MG63 (cell line): ENCODE measurements around the gene UBQLNL. TPM values are rescaled to one million over a fixed set of nuclear protein-coding genes. Genes with fewer than 3 reads are reported as not detected.
A peak's percentile ranks its signal among the peaks of the same experiment; 100 is the strongest.

Source experiments
- DNase-seq: peaks from one replicate; pipeline ENCODE4 v3.0.0-alpha.2; 2020
- H3K27me3 ChIP-seq: fragments of 250-450 bp; sonication (Bioruptor Pico); 2 replicates; pipeline ENCODE4 v1.5.1; 2020; ENCODE audit warnings: mild to moderate bottlenecking, moderate library complexity
- H3K36me3 ChIP-seq: fragments of 250-450 bp; sonication (Bioruptor Pico); 2 replicates; pipeline ENCODE4 v1.5.1; 2020; ENCODE audit warnings: mild to moderate bottlenecking, moderate library complexity
- H3K4me3 ChIP-seq: fragments of 250-450 bp; sonication (Bioruptor Pico); 2 replicates; pipeline ENCODE4 v1.5.1; 2020; ENCODE audit warnings: mild to moderate bottlenecking, moderate library complexity
- H3K9me3 ChIP-seq: fragments of 250-450 bp; sonication (Bioruptor Pico); 2 replicates; pipeline ENCODE4 v1.5.1; 2020; ENCODE audit warnings: mild to moderate bottlenecking, moderate library complexity
- total RNA-seq: library from RNA; depleted of rRNA; stranded (reverse); fragments of >200 nt; shearing (Covaris generic); gene quantifications from 2 replicates; pipeline ENCODE4 v1.2.3, GENCODE V29; 2014; ENCODE audit warnings: low replicate concordance

The UBQLNL gene
- total RNA-seq, 1 experiment from 2014 or later: not detected

DNA sequence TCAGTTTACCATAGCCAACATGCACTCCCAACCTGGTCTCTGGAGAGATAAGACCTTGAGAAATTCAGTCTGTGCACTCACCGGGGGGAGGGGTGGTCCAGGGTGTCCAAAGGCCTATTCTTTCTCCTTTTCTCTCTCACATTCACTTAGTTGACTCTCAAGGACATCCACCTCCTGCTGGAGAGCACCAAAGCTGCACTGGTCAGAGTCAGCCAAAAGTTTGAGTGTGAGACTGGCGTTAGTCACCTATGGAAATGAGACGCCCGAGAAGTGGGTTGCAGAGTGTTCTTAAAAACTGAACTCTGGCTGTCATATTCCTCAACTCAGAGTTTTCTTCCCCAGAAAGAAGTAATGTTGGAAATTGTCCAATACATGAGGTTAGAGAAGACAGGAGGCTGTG, 5.0 kb upstream of the UBQLNL start:
- no peaks in the 10 kb centered on the region for H3K27me3 ChIP-seq
- H3K4me3 ChIP-seq: no peak overlapping the region
- DNase-seq: peak; percentile 10
- no peaks in the 10 kb centered on the region for H3K36me3 ChIP-seq
- no peaks in the 10 kb centered on the region for H3K9me3 ChIP-seq

DNA sequence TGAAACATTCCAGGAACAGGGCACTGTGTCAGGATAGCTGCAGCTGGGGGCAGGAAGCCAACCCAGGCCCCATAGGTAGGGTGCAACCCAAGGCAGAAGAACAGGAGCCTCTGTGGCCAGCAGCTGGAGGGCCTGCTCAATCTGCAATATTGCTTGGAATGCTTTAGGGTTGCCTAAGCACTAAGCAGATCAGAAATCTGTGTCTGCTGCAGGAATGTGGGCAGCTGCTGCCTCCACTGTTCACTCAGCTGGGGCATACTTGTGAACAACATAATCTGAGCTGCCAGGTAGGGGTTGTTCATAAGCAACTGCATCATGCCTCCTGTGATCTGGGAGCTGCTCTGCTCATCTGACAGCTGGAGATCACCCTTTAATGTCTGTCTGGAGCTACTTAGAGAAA, 1.7 kb downstream of the UBQLNL start:
- no peaks in the 10 kb centered on the region for H3K27me3 ChIP-seq
- DNase-seq: no peak
- H3K4me3 ChIP-seq: no peak overlapping the region
- no peaks in the 10 kb centered on the region for H3K9me3 ChIP-seq
- H3K36me3 ChIP-seq: no peaks in the 10 kb centered on the region

DNA sequence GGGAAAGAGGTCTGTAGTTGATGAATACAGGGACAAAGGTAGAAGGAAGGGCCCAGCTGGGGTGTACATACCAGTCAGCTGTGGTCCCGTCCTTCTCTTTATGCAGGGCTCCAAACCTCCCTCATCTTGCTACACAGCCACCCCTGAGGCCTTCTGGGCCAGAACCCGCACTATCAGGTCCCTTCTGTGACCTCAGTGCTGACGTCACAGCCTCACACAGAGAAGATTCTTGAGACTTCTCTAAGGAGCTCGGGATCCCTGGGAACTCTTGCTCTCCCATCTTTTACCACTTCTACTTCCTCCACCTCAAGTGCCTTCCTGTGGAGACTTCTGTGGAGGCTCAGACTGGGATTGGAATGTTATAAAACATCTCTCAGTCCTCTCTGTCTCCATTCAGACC, 6.7 kb downstream of the UBQLNL start, which contains the start of gene UBQLN3:
Gene UBQLN3, minus strand, starts transcription at position 155 of the 400 bp plus-strand sequence. CDS start 399 bp downstream, outside the sequence.
- no peak for DNase-seq
- H3K36me3 ChIP-seq: no peaks in the 10 kb centered on the region

DNA sequence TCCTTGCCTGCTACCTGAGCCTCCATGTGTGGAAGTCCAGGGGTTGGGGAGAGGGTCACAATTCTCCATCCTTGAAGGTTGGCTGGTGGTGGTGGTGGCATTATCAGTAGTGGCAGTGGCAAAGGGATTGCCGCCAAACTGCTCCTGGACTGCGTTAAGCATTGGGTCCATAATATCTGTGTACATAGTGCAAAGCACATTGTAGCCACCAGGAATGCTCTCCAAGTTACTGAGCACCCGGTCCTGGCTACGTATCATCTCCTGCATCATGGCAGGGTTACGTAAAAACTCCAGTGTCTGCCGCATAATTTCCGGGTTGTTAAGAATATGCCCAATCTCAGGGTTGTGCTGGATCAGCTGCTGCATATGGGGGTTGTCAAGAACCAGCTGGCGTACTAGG, 7.9 kb downstream of the UBQLNL start:
- Histone ChIP-seq H3K36me3 (no peaks in the 10 kb centered on the region), H3K9me3 (no peaks in the 10 kb centered on the region), H3K4me3 (no peak overlapping the region), H3K27me3 (no peaks in the 10 kb centered on the region)
- DNase-seq: no peak

More for the DNA sequence above, 6.7 kb downstream of the UBQLNL start, which contains the start of gene UBQLN3:
- Histone ChIP-seq H3K4me3 (no peak within 1 kb of the TSS), H3K27me3 (no peaks in the 10 kb centered on the region), H3K9me3 (no peaks in the 10 kb centered on the region)

DNA sequence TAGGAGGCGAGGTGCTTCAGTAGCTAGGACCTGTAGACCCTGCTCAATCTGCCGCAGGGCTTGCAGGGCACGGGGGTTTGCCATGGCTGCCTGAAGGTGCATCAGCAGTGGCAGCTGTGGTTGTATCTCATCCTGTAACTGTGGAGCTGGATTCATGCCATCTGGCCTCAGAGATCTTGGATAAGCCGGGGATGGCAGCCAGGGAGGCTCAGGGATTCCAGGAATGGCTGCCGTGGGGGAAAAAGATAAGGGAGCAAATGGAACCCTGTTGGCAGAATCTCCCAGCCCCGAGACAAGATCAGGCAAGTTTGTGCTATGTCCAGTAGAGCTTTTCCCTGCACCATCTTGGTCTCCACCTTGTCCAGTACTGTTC, 8.6 kb downstream of the UBQLNL start:
- H3K36me3 ChIP-seq: no peaks in the 10 kb centered on the region
- H3K9me3 ChIP-seq: no peaks in the 10 kb centered on the region
- no peaks in the 10 kb centered on the region for H3K27me3 ChIP-seq
- no peak overlapping the region for H3K4me3 ChIP-seq
- no peak for DNase-seq

DNA sequence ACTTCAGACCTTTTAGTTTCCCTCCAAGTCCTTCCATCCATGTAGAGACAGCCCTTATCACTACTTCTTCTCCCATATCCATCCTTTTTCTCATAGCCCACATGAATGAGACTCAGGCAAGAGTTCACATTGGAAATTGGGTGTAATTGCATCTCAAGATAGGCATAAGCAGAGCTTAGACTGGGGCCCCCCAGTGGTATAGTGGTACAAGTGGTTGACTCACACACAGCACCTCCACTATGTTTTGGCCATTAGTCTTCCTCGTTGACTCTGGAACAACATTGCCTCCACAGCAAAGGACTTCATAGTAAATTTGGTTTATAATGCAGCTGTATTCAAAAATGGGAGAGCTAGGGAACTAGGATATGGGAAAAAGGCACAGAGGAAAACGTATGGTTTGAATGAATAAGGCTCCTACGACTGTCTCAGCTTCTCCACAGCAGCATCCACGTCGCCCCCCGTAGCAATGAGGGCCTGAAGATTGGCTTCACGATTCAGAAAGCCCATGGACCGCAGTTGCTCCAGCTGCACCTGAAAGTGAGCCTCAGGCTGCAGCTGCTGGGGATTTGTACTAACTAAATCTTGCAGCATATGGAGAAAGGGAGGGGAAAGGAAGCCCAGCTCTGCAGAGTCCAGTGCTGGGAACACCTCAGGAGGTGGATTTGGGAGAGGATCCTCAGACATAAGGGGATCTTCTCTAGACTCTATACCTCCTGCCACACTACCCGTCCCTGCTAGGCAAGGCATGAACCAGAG, 9.1 kb downstream of the UBQLNL start:
- no peak overlapping the region for H3K4me3 ChIP-seq
- no peaks in the 10 kb centered on the region for H3K27me3 ChIP-seq
- H3K36me3 ChIP-seq: no peaks in the 10 kb centered on the region
- no peak for DNase-seq
- H3K9me3 ChIP-seq: no peaks in the 10 kb centered on the region

DNA sequence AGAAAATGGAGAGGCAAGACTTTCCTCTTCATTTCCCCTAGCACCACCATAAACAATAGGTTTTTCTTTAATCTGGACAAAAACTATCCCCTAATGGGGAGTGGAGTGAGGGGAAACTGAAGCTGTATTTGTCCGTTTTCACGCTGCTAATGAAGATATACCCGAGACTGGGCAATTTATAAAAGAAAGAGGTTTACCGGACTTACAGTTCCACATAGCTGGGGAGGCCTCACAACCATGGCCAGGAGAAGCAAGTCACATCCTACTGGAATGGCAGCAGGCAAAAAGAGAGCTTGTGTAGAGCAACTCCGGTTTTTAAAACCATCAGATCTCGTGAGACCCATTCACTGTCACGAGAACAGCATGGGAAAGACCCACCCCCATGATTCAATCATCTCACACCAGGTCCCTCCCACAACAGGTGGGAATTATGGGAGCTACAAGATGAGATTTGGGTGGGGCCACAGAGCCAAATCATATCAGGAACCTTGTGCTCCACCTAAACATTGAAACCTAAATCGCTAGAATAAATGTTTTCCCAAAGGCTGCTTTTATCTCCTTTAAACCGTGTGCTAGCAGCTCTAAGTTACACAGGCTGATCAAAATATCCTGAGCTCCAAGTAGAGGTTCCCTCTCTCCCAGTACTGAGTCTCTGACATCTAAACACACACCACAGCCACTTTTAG, 11.0 kb downstream of the UBQLNL start:
- no peaks in the 10 kb centered on the region for H3K27me3 ChIP-seq
- no peak overlapping the region for H3K4me3 ChIP-seq
- no peaks in the 10 kb centered on the region for H3K36me3 ChIP-seq
- no peaks in the 10 kb centered on the region for H3K9me3 ChIP-seq
- DNase-seq: no peak

DNA sequence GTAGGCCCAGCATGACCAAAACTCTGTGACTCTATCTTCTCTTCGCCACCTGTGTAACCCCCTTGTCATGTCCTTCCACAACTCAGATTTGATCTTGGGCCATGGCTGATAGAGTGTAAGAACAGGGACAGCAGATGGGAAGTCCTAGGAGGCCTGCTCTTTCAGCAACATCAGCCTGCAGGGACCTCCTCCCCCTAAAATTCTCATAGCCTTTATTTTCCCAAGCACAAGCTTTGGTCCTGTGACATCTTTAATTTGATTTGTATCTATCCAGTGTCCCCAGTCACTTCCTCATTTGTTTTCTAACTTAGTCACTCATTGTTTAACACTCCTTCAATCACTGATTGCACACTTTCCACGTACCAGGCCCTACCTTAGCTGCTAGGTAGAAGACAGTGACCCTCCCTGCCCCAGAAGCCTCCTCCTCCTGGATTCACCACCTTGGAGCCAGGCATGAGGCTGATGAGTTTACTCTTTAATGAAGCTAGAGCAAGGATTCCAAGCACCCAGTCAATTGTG, 12.0 kb downstream of the UBQLNL start:
- no peak for DNase-seq
- no peaks in the 10 kb centered on the region for H3K27me3 ChIP-seq
- H3K4me3 ChIP-seq: no peak overlapping the region
- H3K9me3 ChIP-seq: no peaks in the 10 kb centered on the region
- H3K36me3 ChIP-seq: no peaks in the 10 kb centered on the region

DNA sequence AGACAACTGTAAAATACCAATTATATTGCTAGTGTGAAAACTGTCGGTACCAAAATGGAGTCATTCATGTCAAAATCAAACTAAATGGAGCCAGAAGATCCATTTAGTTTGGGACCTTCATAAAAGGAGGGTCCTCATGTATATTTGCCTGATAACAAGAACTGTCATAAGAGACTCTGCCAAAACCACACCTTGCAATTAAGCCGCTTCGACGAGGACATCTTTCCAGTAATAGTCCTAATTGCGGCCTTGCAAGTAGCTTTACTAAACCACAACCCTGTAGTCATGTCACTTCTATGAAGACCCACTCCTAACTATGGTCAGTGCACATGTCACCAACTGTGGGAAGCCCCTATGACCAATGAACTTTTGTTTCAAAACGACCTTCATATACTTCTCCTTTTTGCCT, 16.1 kb downstream of the UBQLNL start:
- Histone ChIP-seq H3K9me3 (no peaks in the 10 kb centered on the region), H3K36me3 (no peaks in the 10 kb centered on the region), H3K4me3 (no peak overlapping the region), H3K27me3 (no peaks in the 10 kb centered on the region)
- DNase-seq: no peak

DNA sequence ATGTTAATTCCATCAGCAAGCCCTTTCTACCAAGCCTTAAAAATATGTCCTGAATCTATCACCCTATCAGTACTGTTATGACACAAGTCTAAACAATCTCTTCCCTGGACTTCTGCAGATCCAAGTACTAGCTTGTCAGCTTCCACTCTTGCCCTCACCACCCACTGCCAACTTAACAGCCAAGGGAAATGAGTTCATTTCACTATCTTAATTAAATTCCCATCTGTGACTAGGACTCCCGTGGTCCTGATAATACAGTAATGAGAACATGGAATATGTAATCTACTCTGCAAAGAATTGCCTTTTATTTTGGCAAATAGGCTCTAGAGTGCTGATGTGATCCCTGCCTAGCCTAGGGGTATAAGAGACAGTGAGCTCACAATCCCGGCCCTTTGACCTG, 16.8 kb downstream of the UBQLNL start:
- no peak for DNase-seq
- H3K27me3 ChIP-seq: no peaks in the 10 kb centered on the region
- no peaks in the 10 kb centered on the region for H3K9me3 ChIP-seq
- H3K36me3 ChIP-seq: no peaks in the 10 kb centered on the region
- H3K4me3 ChIP-seq: no peak overlapping the region

DNA sequence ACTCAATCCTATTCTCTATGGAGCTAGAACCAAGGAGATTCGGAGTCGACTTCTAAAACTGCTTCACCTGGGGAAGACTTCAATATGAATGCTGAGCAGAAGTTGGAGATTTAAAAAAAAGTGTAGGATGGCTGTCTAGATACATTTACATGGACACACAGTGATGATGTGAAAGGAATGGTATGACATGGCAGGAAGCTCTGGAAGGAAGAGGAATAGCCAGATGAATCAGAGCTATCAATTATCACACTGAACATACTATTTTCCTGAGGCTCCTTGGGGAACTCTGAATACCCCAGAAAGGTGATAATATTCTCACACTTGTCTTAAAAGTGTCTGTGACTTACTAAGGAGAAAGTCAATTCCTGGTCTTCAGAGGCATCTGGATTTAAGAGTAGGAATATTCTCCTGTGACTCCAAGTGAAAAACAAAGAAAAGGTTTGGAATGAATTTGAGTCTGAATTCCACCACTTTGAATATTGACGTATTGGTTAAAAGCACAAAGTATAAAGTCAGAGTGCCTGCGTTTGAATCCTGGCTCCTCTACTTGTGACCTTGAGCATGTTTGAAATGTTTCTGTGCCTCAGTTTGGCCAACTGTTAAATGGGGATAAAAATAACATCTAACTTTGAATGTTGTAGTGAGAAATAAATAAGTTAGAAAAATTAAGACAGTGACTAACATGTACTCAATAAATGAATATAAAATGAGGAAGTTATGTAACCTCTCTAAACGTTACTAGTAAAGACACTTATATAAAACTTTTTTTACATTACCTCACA, 26.7 kb downstream of the UBQLNL start:
- Histone ChIP-seq H3K36me3 (no peaks in the 10 kb centered on the region), H3K9me3 (no peaks in the 10 kb centered on the region), H3K27me3 (no peaks in the 10 kb centered on the region), H3K4me3 (no peak overlapping the region)
- DNase-seq: no peak

DNA sequence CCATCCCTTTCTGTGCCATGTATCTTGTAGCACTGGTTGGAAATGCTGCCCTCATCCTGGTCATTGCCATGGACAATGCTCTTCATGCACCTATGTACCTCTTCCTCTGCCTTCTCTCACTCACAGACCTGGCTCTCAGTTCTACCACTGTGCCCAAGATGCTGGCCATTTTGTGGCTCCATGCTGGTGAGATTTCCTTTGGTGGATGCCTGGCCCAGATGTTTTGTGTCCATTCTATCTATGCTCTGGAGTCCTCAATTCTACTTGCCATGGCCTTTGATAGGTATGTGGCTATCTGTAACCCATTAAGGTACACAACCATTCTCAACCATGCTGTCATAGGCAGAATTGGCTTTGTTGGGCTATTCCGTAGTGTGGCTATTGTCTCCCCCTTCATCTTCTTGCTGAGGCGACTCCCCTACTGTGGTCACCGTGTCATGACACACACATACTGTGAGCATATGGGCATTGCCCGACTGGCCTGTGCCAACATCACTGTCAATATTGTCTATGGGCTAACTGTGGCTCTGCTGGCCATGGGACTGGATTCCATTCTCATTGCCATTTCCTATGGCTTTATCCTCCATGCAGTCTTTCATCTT, 27.6 kb downstream of the UBQLNL start:
- no peaks in the 10 kb centered on the region for H3K36me3 ChIP-seq
- no peaks in the 10 kb centered on the region for H3K27me3 ChIP-seq
- no peak for DNase-seq
- no peaks in the 10 kb centered on the region for H3K9me3 ChIP-seq
- H3K4me3 ChIP-seq: no peak overlapping the region

DNA sequence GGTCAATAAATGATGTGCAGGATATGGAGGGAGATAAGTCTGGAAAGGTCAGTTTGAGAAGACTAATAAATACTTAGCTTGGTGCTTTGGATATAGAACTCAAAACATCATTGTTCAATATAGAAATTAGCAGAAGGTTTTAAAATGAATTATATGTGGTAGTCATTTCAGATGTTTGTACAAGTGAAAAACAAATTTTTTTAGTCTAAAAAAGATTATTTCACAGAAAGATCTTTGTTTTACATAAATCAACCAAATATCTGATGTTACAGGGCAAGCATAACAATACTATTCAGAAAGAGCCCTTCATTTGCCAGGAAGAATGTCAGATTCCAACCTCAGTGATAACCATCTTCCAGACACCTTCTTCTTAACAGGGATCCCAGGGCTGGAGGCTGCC, 28.1 kb downstream of the UBQLNL start, which contains the start of gene OR52D1:
Gene OR52D1, plus strand, starts transcription at position 301 of the 400 bp plus-strand sequence. Its CDS starts 22 bp downstream, at position 323.
- Histone ChIP-seq H3K9me3 (no peaks in the 10 kb centered on the region), H3K36me3 (no peaks in the 10 kb centered on the region), H3K27me3 (no peaks in the 10 kb centered on the region), H3K4me3 (no peak within 1 kb of the TSS)
- no peak for DNase-seq

DNA sequence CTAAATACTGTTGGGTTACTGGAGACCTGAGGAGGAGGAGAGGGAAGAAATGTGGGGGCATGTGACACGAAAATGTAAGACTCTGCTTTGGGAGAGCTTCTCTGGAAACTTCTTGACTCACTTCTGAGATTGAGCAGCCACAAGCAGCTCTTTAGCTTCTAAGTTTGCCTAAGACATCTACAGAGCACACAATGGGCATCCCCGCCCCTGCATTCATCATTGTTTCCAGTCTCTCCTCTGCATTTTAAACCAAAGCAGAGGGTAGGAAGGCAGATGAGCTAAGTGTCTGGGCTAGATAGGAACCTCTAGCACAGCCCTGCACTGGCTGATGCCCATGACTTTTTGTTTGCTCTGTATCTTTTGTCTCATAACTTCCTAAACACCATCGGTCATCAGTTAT, 30.1 kb downstream of the UBQLNL start:
- H3K36me3 ChIP-seq: no peaks in the 10 kb centered on the region
- no peaks in the 10 kb centered on the region for H3K27me3 ChIP-seq
- no peak for DNase-seq
- no peaks in the 10 kb centered on the region for H3K9me3 ChIP-seq
- H3K4me3 ChIP-seq: no peak overlapping the region

DNA sequence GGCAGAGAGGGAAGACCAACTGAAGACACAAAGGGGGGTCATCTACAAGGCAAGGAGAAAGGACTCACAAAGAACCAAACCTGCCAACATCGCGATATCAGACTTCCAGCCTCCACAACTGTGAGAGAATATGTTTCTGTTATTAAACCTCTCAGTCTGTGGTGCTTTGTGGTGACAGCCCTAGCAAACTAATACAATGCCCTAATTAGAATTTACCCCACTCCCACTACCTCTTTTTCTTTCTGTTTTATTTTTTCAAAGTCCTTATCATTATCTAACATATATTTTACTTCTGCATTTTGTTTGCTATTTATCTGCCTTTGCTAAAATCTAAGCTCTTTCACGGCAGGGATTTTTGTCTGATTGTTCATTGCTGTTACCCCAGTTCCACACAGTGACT, 30.5 kb downstream of the UBQLNL start:
- no peak for DNase-seq
- H3K36me3 ChIP-seq: no peaks in the 10 kb centered on the region
- no peak overlapping the region for H3K4me3 ChIP-seq
- H3K9me3 ChIP-seq: no peaks in the 10 kb centered on the region
- H3K27me3 ChIP-seq: no peaks in the 10 kb centered on the region

DNA sequence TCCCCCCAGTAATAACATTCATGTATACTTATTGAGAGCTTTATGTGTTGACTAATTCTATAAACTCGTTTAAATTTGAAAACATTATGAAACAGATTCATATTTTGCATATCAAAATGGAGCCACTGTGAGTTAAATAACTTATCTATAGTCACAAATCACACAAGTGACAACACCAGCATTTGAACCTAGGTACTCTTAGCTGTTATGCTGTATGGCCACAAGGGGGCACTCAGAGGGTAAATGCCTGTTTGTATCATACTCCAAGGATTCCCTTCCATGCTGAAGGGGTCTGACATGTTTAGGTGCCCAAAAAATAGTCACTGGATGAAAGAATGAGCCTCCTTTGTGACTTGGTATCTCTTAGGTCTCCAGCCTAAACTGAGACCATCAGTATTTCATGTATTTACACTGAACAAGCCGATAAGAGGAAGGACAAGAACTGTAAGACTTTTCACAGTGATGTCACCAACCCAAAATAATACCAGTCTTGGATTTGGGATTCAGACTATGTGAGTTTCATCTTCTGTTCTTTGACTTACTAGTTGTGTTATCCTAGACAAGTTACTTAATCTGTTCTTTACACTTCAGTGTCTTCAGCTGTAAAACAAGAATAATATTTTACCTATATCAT, 40.2 kb downstream of the UBQLNL start:
- H3K4me3 ChIP-seq: no peak overlapping the region
- DNase-seq: peak; percentile 5
- H3K27me3 ChIP-seq: peaks cover 11% of the 10 kb centered on the region
- no peaks in the 10 kb centered on the region for H3K36me3 ChIP-seq
- no peaks in the 10 kb centered on the region for H3K9me3 ChIP-seq
